GM23248 (cell line): Measurements from ENCODE around the gene POM121.
"Not testable (repeated sequence)": the region's sequence is repeated elsewhere in the genome, so short reads cannot be mapped to it uniquely, and the experiment has no call there.

Experiments
- EZH2 ChIP-seq: fragments of 200-600 bp; sonication (generic); IDR thresholded peaks from 2 replicates; pipeline ENCODE4 v1.6.1; 2018; ENCODE audit warnings: antibody characterized with exemption, mild to moderate bottlenecking; ENCODE audit not compliant: insufficient read depth, poor library complexity, severe bottlenecking
- EZH2phosphoT487 ChIP-seq: fragments of 200-600 bp; sonication (generic); IDR thresholded peaks from 2 replicates; pipeline ENCODE4 v1.6.1; 2018; ENCODE audit warnings: antibody characterized with exemption, moderate library complexity, mild to moderate bottlenecking, low read depth; ENCODE audit not compliant: insufficient read depth

DNA sequence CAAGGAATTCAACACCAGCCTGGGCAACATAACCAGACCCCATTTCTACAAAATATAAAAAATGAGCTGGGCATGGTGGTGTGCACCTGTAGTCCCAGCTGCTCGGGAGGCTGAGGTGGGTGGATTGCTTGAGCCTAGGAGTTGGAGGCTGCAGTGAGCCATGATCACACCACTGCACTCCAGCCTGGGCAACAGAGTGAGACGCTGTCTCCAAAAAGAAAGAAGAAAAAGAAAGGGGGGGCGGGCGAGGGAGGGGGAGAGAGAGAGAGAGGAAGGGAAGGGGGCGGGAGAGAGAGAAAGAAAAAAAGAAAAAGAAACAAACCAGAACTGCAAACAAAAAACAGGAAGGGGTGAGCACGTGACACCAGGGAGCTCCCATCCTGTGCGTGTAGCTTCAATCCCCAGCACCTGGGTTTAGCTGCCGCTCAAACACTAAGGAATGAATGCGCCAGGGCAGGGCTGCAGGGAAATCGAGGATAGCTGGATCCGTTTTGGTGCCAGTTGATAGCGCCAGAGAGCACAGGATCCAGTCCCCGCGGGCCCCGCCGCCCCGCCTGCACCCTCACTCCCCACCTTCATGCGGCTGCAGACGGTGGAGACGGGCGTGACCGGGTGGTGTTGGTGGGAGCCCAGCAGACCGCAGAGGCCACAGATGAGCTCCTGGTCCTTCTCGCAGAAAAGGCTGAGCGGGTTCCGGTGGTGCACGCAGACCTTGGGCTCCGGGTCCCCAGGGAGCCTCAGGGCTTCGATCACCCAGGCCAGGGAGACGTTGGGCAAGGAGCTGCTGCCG, 40.5 kb downstream of the POM121 start:
- not testable (repeated sequence) for TF ChIP-seq EZH2, EZH2phosphoT487
